NT2/D1 (cell line): ENCODE results near the gene CYP4F8.

ENCODE experiments used
- SUZ12 ChIP-seq: IDR thresholded peaks from 2 replicates; pipeline ENCODE4 v1.6.1; 2011; ENCODE audit not compliant: insufficient read length, insufficient read depth; ENCODE audit errors: extremely low read depth
- YY1 ChIP-seq: IDR thresholded peaks from 2 replicates; pipeline ENCODE4 v1.6.1; 2011; ENCODE audit not compliant: insufficient read length, insufficient read depth
- ZNF274 ChIP-seq: IDR thresholded peaks from 2 replicates; pipeline ENCODE4 v1.6.1; 2011; ENCODE audit warnings: mild to moderate bottlenecking, low read depth, low read length

DNA sequence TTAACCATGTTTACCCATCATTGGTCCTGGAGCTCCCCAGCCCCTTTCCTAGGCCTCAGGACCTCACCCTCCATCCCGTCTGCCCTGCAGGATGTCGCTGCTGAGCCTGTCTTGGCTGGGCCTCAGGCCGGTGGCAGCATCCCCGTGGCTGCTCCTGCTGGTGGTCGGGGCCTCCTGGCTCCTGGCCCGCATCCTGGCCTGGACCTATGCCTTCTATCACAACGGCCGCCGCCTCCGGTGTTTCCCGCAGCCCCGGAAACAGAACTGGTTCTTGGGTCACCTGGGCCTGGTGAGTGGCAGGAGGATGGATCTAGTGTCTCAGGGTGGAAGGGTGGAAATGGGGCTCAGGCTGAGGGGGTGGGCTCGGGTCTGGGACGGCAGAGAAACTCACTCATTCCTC lies 508 bp downstream of the CYP4F8 start:
- TF ChIP-seq SUZ12: no peak
- TF ChIP-seq YY1: no peak
- TF ChIP-seq ZNF274: no peak
